Measurements from ENCODE around the gene FAF1.

The FAF1 gene

DNA sequence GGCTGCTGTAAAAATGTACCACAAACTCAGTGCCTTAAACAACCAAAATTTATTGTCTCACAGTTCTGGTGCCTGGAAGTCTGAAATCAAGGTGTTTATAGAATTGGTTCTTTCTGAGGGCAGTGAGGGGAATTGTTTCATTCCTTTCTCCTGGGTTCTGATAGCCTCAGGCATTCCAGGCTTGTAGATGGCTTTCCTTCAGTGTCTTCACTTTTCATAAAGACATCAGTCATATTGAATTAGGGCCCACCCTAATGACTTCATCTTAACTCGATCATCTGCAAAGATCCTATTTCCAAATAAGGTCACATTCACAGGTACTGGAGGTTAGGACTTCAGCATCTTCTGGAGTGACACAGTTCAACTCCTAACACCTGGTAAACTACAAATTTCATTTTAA, 25.0 kb upstream of the FAF1 start (continued):
- TF ChIP-seq ZNF785 (tag by site-specific recombination; IDR thresholded peaks at IDR 0.05) (no peak), ZXDB (tag by site-specific recombination; IDR thresholded peaks at IDR 0.05) (0 out of 2 replicates have a peak, but pooled peaks have one; percentile 30), HIC1 (tag by site-specific recombination; IDR thresholded peaks at IDR 0.05) (0 out of 2 replicates have a peak, but pooled peaks have one; percentile 14), SP3 (tag by site-specific recombination; IDR thresholded peaks at IDR 0.05) (0 out of 2 replicates have a peak, but pooled peaks have one; percentile 49), PRDM1 (tag by site-specific recombination; IDR thresholded peaks at IDR 0.05) (peak; percentile 72; the same call in 1 of the 2 replicates), ZEB2 (tag by site-specific recombination; IDR thresholded peaks at IDR 0.05) (0 out of 2 replicates have a peak, but pooled peaks have one; percentile 35), IKZF3 (tag by site-specific recombination; IDR thresholded peaks at IDR 0.05) (0 out of 2 replicates have a peak, but pooled peaks have one; percentile 34), ZBTB48 (tag by site-specific recombination; IDR thresholded peaks at IDR 0.05) (peak; percentile 45; the same call in 1 of the 2 replicates), ZNF423 (tag by site-specific recombination; IDR thresholded peaks at IDR 0.05) (no peak), ZNF366 (tag by site-specific recombination; conservative IDR thresholded peaks at IDR 0.05) (peak; percentile 78), GLI2 (tag by site-specific recombination; IDR thresholded peaks at IDR 0.05; ENCODE audit: borderline replicate concordance, low read depth) (no peak), ZNF362 (tag by site-specific recombination; IDR thresholded peaks at IDR 0.05) (no peak), ZNF692 (tag by site-specific recombination; IDR thresholded peaks at IDR 0.05) (peak; percentile 88)
- TF ChIP-seq, protein P1, sequence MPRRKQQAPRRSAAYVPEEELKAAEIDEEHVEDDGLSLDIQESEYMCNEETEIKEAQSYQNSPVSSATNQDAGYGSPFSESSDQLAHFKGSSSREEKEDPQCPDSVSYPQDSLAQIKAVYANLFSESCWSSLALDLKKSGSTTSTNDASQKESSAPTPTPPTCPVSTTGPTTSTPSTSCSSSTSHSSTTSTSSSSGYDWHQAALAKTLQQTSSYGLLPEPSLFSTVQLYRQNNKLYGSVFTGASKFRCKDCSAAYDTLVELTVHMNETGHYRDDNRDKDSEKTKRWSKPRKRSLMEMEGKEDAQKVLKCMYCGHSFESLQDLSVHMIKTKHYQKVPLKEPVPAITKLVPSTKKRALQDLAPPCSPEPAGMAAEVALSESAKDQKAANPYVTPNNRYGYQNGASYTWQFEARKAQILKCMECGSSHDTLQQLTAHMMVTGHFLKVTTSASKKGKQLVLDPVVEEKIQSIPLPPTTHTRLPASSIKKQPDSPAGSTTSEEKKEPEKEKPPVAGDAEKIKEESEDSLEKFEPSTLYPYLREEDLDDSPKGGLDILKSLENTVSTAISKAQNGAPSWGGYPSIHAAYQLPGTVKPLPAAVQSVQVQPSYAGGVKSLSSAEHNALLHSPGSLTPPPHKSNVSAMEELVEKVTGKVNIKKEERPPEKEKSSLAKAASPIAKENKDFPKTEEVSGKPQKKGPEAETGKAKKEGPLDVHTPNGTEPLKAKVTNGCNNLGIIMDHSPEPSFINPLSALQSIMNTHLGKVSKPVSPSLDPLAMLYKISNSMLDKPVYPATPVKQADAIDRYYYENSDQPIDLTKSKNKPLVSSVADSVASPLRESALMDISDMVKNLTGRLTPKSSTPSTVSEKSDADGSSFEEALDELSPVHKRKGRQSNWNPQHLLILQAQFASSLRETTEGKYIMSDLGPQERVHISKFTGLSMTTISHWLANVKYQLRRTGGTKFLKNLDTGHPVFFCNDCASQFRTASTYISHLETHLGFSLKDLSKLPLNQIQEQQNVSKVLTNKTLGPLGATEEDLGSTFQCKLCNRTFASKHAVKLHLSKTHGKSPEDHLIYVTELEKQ (tag by site-specific recombination; IDR thresholded peaks at IDR 0.05; ENCODE audit: borderline replicate concordance) = 0 out of 2 replicates have a peak, but pooled peaks have one; percentile 14

GRCh38 chr1:50983219-50983802, 23.2 kb upstream of the FAF1 start:
- peak overlapping the region; percentile 2; the same call in 1 of the 2 replicates for H3K4me3 ChIP-seq (ENCODE audit: low read depth, low read length)
- ChIA-PET CTCF (interaction anchor here (1.2 kb wide), 1 partner anchor 206 kb away, joined by 3 read pairs; no protein-coding TSS in a partner anchor), POLR2A (interaction anchor here (1.6 to 8.1 kb wide), 3 partner anchors 10 to 24 kb away, joined by 3 to 157 read pairs (median 21); partner anchors contain the start of gene CDKN2C)
- no peaks in the 10 kb centered on the region for H3K9me3 ChIP-seq (ENCODE audit: control insufficient read depth, insufficient read depth, low read depth, low read length)
- peaks cover 16% of the 10 kb centered on the region for H3K4me1 ChIP-seq (ENCODE audit: control insufficient read depth, insufficient read depth, low read length)
- no peaks in the 10 kb centered on the region for H3K36me3 ChIP-seq (ENCODE audit: control insufficient read depth in 2 of 2, insufficient read depth in 1 of 2, low read length in 2 of 2)
- H3K27ac ChIP-seq (ENCODE audit: extremely low read depth, low read depth, low read length) = no peak overlapping the region
- TF ChIP-seq ZNF830 (tag by site-specific recombination; IDR thresholded peaks at IDR 0.05; ENCODE audit: low read depth) (no peak), ZNF214 (tag by site-specific recombination; IDR thresholded peaks at IDR 0.05; ENCODE audit: borderline replicate concordance) (no peak), ZBTB21 (tag by site-specific recombination; IDR thresholded peaks at IDR 0.05) (0 out of 2 replicates have a peak, but pooled peaks have one; percentile 18), HOXA7 (CRISPR knock-in tag; IDR thresholded peaks at IDR 0.05; ENCODE audit: borderline replicate concordance) (no peak), ZBTB1 (tag by site-specific recombination; IDR thresholded peaks at IDR 0.05) (no peak), ZBTB17 (tag by site-specific recombination; IDR thresholded peaks at IDR 0.05) (peak; percentile 28; the same call in 1 of the 2 replicates), ZNF280D (tag by site-specific recombination; IDR thresholded peaks at IDR 0.05) (no peak), SP7 (tag by site-specific recombination; IDR thresholded peaks at IDR 0.05) (peak; percentile 93), ZNF561 (tag by site-specific recombination; IDR thresholded peaks at IDR 0.05; ENCODE audit: borderline replicate concordance) (no peak), GFI1B (tag by site-specific recombination; IDR thresholded peaks at IDR 0.05) (no peak), ZNF76 (tag by site-specific recombination; IDR thresholded peaks at IDR 0.05; ENCODE audit: borderline replicate concordance, low read depth) (no peak)

Data from HEK293 (cell line).